SK-MEL-5 (cell line): ENCODE results near the gene ENSA. TPM values are rescaled to one million over a fixed set of nuclear protein-coding genes. Genes with fewer than 3 reads are reported as not detected.
A peak's percentile ranks its signal among the peaks of the same experiment; 100 is the strongest.
"Not testable (repeated sequence)": the region's sequence is repeated elsewhere in the genome, so short reads cannot be mapped to it uniquely, and the experiment has no call there.

ENCODE experiments used
- DNase-seq: peaks from one replicate; pipeline ENCODE4 v3.0.0-alpha.2; 2016; ENCODE audit warnings: low read depth, low spot score
- in situ Hi-C: cut with HindIII; loops from 2 replicates; pipeline ENCODE4 v1.10.0; 2016; ENCODE audit warnings: low sequenced_read_pairs, high pct_unique_total_duplicates, low pct_unique_long_range_greater_than_20kb
- polyA plus RNA-seq, 2 experiments: library from polyadenylated mRNA; depleted of rRNA; stranded (reverse); fragments of >200 nt; gene quantifications; 2 replicates each; pipeline ENCODE4 v1.2.3, GENCODE V29; 2015
- total RNA-seq: library from RNA; depleted of rRNA; stranded (reverse); fragments of >200 nt; shearing (Covaris generic); gene quantifications from 2 replicates; pipeline ENCODE4 v1.2.3, GENCODE V29; 2014; rRNA removed

ENSA gene, protein sequence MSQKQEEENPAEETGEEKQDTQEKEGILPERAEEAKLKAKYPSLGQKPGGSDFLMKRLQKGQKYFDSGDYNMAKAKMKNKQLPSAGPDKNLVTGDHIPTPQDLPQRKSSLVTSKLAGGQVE
- 101 and 108 TPM in 2 replicates for total RNA-seq
- 107 and 148 TPM in 2 replicates for polyA plus RNA-seq (2015; cell fraction: cytosol; rRNA removed)
- polyA plus RNA-seq (2015; cell fraction: nucleus; rRNA removed), result 39.9 and 44.9 TPM in 2 replicates

DNA sequence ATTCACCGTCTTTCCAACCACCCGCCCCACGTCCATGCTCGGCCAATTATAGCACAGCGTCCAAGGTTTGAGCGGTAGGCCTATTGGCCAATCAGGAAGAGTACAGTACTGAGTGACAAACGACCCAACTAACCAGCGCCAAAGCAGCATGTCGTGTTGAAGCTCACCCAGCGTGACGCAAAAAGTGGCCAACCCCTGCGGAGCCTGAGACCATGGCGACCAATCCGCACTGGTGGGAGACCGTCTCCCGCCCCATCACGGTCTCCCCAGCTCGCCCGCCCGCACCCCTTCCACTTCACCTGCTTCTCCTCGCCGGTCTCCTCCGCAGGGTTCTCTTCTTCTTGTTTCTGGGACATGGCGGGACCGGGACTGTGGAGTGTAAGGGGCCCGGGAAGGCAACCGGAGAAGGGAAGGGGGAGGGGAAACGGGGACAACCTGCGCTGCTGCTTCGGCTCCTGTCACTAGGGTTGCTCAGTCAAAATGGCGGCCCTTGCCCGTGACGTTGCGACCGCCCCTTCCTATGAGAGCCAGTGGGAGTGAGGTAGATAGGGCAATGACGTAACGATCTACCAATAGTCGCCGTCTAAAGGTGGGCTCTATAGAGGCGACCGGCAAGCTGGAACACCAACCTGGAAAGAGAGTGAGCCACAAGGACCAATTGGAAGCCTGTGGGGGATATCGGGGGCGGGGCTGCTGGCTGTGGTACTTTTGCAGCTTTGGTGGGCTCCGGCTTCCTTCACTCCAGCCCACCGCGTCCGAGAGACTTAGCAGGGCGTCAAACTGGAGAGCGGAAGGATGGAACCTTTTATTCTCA lies at the start of gene ENSA:
Gene ENSA (minus strand): TSS at position 498 of the 814 bp plus-strand sequence. CDS start 142 bp downstream, at position 356.
- peak; percentile 100 for DNase-seq
- in situ Hi-C loops, result no loop called here

- in situ Hi-C loops, result no loop called here
- DNase-seq, result no peak
Observed at GRCh38 chr1:150678988-150679387, 49.6 kb upstream of the ENSA start.

- in situ Hi-C loops, result no loop called here
Observed at GRCh38 chr1:150674881-150675280, 45.5 kb upstream of the ENSA start.

DNA sequence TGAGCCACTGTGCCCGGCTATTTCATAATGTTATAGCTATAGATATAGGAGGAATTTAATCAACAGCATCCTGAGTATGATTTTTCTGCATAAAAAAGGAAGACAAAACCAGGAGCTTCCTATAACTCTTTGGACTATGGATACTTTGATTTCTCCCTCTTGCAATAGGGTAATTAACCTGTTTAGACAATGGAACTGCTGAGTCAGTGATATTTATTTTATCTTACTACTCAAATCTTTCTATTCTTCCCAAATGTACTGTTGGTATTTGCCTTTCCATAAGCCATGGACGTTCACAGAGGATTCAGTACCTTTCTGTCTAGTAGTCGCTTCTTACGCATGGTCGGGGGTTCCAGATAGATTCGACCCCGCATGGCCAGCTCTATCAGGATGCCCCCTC lies 33.9 kb upstream of the ENSA start:
- no peak for DNase-seq
- in situ Hi-C loops, result no loop called here

More at GRCh38 chr1:150674881-150675280, 45.5 kb upstream of the ENSA start:
- no peak for DNase-seq

- no peak for DNase-seq
- in situ Hi-C loops, result no loop called here
Observed at GRCh38 chr1:150662811-150663210, 33.4 kb upstream of the ENSA start.

GRCh38 chr1:150661156-150661555 lies 31.7 kb upstream of the ENSA start:
- in situ Hi-C loops, result no loop called here
- no peak for DNase-seq

- no peak for DNase-seq
- in situ Hi-C loops, result no loop called here
Observed at GRCh38 chr1:150660584-150660983, 31.2 kb upstream of the ENSA start.

- in situ Hi-C loops, DNase-seq: not testable (repeated sequence)
Observed at GRCh38 chr1:150657064-150657463, 27.7 kb upstream of the ENSA start.

DNA sequence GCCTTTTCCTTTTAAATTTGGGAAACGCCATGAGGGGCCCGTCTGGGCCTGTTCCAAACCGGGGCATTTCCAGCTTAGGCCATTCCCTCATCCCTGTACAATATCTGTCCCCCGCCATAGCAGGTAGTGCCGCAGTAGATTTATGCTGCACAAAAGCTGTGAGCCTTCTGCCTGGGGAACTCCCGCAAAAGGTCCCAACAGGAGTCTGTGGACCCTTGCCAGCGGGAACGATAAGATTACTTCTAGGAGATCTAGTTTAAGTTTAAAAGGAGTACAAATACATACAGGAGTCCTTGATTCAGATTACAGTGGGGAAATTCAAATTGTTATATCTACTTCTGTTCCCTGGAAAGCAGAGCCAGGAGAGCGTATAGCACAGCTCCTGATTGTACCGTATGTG lies 25.2 kb upstream of the ENSA start:
- in situ Hi-C loops, DNase-seq: not testable (repeated sequence)

GRCh38 chr1:150650193-150650592 lies 20.8 kb upstream of the ENSA start:
- no peak for DNase-seq
- in situ Hi-C loops, result no loop called here

DNA sequence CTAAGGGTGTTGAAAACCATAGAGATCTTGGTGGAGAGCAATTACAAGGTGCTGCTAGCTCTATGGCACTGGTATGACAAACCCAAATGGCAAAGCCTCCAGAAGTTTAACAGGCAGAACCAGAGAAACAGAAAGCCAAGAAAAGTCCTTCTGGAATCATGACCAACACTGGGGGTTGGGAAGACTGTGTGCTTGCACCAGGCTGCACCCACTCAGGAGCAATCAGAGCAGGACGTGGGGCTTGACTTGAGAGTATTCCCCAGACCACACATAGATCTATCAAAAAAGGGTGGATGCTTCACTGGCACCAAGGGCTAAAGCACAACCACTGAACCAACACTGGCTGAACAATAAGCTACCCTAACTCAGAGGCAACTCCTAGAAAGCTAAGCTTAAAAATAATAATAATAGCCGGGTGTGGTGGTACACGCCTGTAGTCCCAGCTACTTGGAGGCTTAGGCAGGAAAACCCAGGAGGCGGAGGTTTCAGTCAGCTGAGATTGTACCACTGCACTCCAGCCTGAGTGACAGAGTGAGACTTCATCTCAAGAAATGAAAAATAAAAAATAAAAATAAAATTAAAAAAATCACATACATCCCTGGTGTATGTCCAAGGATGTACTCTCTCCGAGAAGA lies 20.1 kb upstream of the ENSA start:
- no peak for DNase-seq
- in situ Hi-C loops, result loop anchor here (10.0 kb wide), 1 partner anchor 75 kb away; the partner anchor contains the start of gene MCL1

DNA sequence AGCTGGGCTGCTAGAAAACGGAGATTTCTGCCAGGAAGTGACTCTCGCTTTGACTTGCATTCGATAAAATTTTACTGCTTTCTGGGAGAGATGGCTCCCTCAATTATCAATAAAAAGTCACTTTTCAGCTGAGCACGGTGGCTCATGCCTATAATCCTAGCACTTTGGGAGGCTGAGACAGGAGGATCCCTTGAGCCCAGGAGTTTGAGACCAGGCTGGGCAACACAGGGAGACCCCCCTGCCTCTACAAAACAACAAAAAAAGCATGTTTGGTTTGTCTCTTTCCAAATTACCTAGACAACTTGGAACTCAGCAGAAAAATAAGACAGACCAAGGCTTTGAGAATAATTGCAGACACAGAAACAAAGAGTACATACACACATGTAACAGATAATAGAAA lies 12.9 kb upstream of the ENSA start:
- DNase-seq, result no peak
- in situ Hi-C loops, result loop anchor here (10.0 kb wide), 1 partner anchor 67 kb away; the partner anchor contains the start of gene MCL1

DNA sequence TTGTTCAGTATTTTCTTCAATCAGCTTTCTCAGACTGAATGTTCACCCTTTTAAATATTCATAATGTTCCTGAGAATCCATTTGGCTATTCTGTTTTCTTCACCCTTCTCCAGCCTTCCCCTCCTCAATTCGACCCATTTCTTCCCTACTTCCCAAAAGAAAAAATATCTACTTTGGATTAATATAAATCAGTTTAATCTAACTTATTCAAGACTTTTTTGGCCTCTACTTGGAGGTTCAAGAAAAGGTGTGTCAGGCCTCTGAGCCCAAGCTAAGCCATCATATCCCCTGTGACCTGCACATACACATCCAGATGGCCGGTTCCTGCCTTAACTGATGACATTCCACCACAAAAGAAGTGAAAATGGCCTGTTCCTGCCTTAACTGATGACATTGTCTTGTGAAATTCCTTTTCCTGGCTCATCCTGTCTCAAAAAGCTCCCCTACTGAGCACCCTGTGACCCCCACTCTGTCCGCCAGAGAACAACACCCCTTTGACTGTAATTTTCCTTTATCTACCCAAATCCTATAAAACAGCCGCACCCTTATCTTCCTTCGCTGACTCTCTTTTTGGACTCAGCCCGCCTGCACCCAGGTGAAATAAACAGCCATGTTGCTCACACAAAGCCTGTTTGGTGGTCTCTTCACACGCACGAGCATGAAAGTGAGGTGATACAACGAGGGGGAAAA lies 11.9 kb upstream of the ENSA start:
- in situ Hi-C loops, result loop anchor here (10.0 kb wide), 1 partner anchor 66 kb away; the partner anchor contains the start of gene MCL1
- not testable (repeated sequence) for DNase-seq

DNA sequence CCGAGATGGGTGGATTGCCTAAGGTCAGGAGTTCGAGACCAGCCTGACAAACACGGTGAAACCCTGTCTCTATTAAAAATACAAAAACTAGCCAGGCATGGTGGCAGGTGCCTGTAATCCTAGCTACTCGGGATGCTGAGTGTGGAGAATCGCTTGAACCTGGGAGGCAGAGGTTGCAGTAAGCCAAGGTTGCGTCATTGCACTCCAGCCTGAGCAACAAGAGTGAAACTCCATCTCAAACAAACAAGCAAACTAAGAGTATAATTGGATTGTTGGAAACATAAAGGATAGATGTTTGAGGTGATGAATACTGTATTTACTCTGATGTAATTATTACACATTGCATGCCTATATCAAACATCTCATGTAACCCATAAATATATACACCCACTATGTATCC lies 9.0 kb upstream of the ENSA start:
- DNase-seq, in situ Hi-C loops: not testable (repeated sequence)

GRCh38 chr1:150634839-150635622 lies 5.6 kb upstream of the ENSA start:
- DNase-seq, in situ Hi-C loops: not testable (repeated sequence)

- no peak for DNase-seq
- in situ Hi-C loops, result no loop called here
Observed at GRCh38 chr1:150628766-150629114, 672 bp downstream of the ENSA start.

GRCh38 chr1:150627826-150628410 lies 1.5 kb downstream of the ENSA start:
- DNase-seq, result no peak
- in situ Hi-C loops, result no loop called here
